ENCODE measurements around the gene TPM4. TPM values are rescaled to one million over a fixed set of nuclear protein-coding genes. Genes with fewer than 3 reads are reported as not detected.
A peak's percentile ranks its signal among the peaks of the same experiment; 100 is the strongest.

TPM4 gene
- total and polyA plus RNA-seq, 2 of the 13 experiments (the other 11 are each of a cell fraction or from before 2014, with no cell fraction given) = 180 to 188 TPM

DNA sequence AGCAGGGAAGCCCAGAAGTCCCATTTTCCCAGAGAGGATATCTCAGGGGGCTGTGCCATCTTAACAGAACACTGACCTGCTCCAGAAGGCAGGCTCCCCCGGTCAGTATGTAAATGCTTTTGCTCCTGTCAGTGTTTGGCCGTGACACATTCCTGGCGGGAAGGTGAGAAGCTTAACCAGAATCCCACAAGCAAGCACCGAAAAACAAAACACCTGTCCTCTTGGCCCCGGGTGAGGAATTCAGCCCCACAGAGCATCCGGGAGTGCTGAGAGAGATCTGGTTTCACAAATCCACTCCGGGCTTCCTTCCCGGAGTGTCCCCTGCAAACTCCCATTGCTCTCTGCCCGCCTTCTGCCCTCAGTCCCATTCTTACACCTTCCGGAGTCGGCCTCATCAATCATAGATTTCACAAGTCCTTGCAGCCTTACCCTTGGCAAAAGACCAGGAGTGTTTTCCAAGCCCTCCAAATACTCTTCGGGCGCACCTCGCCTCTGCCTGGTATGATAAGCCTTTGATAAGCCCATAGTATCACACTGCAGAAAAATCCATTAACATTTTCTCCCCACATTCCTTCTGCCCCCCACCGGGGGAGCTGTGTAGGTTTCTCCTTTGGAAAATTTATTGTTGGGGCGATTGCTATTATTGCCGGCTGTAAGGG lies 12.2 kb downstream of the TPM4 start (continued):
- TF ChIP-seq CHD4 (IDR thresholded peaks at IDR 0.05; ENCODE audit: borderline replicate concordance, low read length) = 0 out of 2 replicates have a peak, but pooled peaks have one; percentile 53
- TF ChIP-seq, protein P1, sequence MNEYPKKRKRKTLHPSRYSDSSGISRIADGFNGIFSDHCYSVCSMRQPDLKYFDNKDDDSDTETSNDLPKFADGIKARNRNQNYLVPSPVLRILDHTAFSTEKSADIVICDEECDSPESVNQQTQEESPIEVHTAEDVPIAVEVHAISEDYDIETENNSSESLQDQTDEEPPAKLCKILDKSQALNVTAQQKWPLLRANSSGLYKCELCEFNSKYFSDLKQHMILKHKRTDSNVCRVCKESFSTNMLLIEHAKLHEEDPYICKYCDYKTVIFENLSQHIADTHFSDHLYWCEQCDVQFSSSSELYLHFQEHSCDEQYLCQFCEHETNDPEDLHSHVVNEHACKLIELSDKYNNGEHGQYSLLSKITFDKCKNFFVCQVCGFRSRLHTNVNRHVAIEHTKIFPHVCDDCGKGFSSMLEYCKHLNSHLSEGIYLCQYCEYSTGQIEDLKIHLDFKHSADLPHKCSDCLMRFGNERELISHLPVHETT (CRISPR knock-in tag; conservative IDR thresholded peaks at IDR 0.05) = no peak
- TF ChIP-seq, protein P2, sequence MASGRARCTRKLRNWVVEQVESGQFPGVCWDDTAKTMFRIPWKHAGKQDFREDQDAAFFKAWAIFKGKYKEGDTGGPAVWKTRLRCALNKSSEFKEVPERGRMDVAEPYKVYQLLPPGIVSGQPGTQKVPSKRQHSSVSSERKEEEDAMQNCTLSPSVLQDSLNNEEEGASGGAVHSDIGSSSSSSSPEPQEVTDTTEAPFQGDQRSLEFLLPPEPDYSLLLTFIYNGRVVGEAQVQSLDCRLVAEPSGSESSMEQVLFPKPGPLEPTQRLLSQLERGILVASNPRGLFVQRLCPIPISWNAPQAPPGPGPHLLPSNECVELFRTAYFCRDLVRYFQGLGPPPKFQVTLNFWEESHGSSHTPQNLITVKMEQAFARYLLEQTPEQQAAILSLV (CRISPR knock-in tag; IDR thresholded peaks at IDR 0.05; ENCODE audit: borderline replicate concordance) = no peak
- TF ChIP-seq, protein P3, sequence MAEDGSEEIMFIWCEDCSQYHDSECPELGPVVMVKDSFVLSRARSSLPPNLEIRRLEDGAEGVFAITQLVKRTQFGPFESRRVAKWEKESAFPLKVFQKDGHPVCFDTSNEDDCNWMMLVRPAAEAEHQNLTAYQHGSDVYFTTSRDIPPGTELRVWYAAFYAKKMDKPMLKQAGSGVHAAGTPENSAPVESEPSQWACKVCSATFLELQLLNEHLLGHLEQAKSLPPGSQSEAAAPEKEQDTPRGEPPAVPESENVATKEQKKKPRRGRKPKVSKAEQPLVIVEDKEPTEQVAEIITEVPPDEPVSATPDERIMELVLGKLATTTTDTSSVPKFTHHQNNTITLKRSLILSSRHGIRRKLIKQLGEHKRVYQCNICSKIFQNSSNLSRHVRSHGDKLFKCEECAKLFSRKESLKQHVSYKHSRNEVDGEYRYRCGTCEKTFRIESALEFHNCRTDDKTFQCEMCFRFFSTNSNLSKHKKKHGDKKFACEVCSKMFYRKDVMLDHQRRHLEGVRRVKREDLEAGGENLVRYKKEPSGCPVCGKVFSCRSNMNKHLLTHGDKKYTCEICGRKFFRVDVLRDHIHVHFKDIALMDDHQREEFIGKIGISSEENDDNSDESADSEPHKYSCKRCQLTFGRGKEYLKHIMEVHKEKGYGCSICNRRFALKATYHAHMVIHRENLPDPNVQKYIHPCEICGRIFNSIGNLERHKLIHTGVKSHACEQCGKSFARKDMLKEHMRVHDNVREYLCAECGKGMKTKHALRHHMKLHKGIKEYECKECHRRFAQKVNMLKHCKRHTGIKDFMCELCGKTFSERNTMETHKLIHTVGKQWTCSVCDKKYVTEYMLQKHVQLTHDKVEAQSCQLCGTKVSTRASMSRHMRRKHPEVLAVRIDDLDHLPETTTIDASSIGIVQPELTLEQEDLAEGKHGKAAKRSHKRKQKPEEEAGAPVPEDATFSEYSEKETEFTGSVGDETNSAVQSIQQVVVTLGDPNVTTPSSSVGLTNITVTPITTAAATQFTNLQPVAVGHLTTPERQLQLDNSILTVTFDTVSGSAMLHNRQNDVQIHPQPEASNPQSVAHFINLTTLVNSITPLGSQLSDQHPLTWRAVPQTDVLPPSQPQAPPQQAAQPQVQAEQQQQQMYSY (CRISPR knock-in tag; IDR thresholded peaks at IDR 0.05) = peak; percentile 38; the same call in 1 of the 2 replicates
- TF ChIP-seq BRCA1 (CRISPR knock-in tag; IDR thresholded peaks at IDR 0.05) = no peak
- TF ChIP-seq KDM4B (CRISPR knock-in tag; IDR thresholded peaks at IDR 0.05) = no peak
- TF ChIP-seq YEATS4 (CRISPR knock-in tag; IDR thresholded peaks at IDR 0.05; ENCODE audit: borderline replicate concordance) = no peak
- no peak for TF ChIP-seq FOXK2 (IDR thresholded peaks at IDR 0.05)
- TF ChIP-seq THYN1 (CRISPR knock-in tag; IDR thresholded peaks at IDR 0.05; ENCODE audit: borderline replicate concordance, low read depth) = no peak
- peak; percentile 31; the same call in 1 of the 2 replicates for TF ChIP-seq RARA (CRISPR knock-in tag; IDR thresholded peaks at IDR 0.05)
- peak; percentile 76; the same call in 1 of the 2 replicates for TF ChIP-seq HOXD1 (CRISPR knock-in tag; IDR thresholded peaks at IDR 0.05)
- 0 out of 2 replicates have a peak, but pooled peaks have one; percentile 25 for TF ChIP-seq ELF3 (CRISPR knock-in tag; IDR thresholded peaks at IDR 0.05)
- peak; percentile 65 for TF ChIP-seq TCF7 (IDR thresholded peaks at IDR 0.05; ENCODE audit: low read depth)
- TF ChIP-seq, protein P4, sequence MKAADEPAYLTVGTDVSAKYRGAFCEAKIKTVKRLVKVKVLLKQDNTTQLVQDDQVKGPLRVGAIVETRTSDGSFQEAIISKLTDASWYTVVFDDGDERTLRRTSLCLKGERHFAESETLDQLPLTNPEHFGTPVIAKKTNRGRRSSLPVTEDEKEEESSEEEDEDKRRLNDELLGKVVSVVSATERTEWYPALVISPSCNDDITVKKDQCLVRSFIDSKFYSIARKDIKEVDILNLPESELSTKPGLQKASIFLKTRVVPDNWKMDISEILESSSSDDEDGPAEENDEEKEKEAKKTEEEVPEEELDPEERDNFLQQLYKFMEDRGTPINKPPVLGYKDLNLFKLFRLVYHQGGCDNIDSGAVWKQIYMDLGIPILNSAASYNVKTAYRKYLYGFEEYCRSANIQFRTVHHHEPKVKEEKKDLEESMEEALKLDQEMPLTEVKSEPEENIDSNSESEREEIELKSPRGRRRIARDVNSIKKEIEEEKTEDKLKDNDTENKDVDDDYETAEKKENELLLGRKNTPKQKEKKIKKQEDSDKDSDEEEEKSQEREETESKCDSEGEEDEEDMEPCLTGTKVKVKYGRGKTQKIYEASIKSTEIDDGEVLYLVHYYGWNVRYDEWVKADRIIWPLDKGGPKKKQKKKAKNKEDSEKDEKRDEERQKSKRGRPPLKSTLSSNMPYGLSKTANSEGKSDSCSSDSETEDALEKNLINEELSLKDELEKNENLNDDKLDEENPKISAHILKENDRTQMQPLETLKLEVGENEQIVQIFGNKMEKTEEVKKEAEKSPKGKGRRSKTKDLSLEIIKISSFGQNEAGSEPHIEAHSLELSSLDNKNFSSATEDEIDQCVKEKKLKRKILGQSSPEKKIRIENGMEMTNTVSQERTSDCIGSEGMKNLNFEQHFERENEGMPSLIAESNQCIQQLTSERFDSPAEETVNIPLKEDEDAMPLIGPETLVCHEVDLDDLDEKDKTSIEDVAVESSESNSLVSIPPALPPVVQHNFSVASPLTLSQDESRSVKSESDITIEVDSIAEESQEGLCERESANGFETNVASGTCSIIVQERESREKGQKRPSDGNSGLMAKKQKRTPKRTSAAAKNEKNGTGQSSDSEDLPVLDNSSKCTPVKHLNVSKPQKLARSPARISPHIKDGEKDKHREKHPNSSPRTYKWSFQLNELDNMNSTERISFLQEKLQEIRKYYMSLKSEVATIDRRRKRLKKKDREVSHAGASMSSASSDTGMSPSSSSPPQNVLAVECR (CRISPR knock-in tag; IDR thresholded peaks at IDR 0.05; ENCODE audit: borderline replicate concordance) = peak; percentile 9; the same call in 1 of the 2 replicates

All from HepG2 (cell line).